ENCODE measurements around the gene C1orf167. TPM values are rescaled to one million over a fixed set of nuclear protein-coding genes. Genes with fewer than 3 reads are reported as not detected.

Gene C1orf167
- total and polyA plus RNA-seq, 2 of the 13 experiments (the other 11 are each of a cell fraction or from before 2014, with no cell fraction given): not detected

GRCh38 chr1:11817192-11817591 lies 55.2 kb downstream of the C1orf167 start:
- Histone ChIP-seq H3K9me3 (ENCODE audit: low read length) (no peaks in the 10 kb centered on the region), H4K20me1 (ENCODE audit: insufficient read depth, low read length) (peaks cover 13% of the 10 kb centered on the region; the same call in 1 of the 2 replicates), H3K4me3 (replicated peaks in 1 of 3; ENCODE audit: insufficient read depth in 1 of 3, low read depth in 2 of 3, low read length in 3 of 3) (no peak overlapping the region), H3K4me2 (ENCODE audit: low read depth, low read length) (no peak overlapping the region), H2AFZ (ENCODE audit: low read length) (no peak overlapping the region), H3K79me2 (ENCODE audit: insufficient read depth, low read length) (peaks cover 25% of the 10 kb centered on the region), H3K4me1 (ENCODE audit: insufficient read depth, low read length) (peaks cover 8% of the 10 kb centered on the region), H3K27ac (ENCODE audit: extremely low read length, insufficient read depth, low read length) (no peak overlapping the region), H3K9ac (ENCODE audit: insufficient read depth, low read depth, low read length) (no peak overlapping the region), H3K36me3 (replicated peaks in 1 of 2; ENCODE audit: control insufficient read depth in 1 of 2, insufficient read depth in 2 of 2, low read length in 2 of 2) (peaks cover 24 to 70% of the 10 kb centered on the region in 2 experiments), H3K27me3 (ENCODE audit: control insufficient read depth in 1 of 2, insufficient read depth in 2 of 2, low read length in 2 of 2) (no peaks in the 10 kb centered on the region)
- DNase-seq (ENCODE audit: low spot score): no peak
- no peak for FAIRE-seq
- POLR2A ChIA-PET: no interaction called here
- ATAC-seq: no peak
- CTCF ChIA-PET (ENCODE audit: low intra/inter-chr PET ratio, low total read pairs): no interaction called here
- no TSS peak for BruUV-seq (replicated peaks)
- TF ChIP-seq MAFK (conservative IDR thresholded peaks at IDR 0.05 in 1 of 2, IDR thresholded peaks at IDR 0.05 in 1 of 2; ENCODE audit: low read length in 2 of 2) (peak in 1 of 2 experiments; percentile 51; a peak in 3 of 4 replicates), ATM (IDR thresholded peaks at IDR 0.05; ENCODE audit: borderline replicate concordance) (no peak), MAFF (IDR thresholded peaks at IDR 0.05; ENCODE audit: low read depth, low read length) (peak; percentile 37; the same call in 1 of the 2 replicates)
- intact Hi-C loops (cut with micrococcal nuclease; ENCODE audit: unreplicated experiment) (no loop called here), in situ Hi-C loops (cut with HindIII; ENCODE audit: extremely low pct_ligation_motif_present, low pct_unique_long_range_greater_than_20kb) (no loop called here)
- 98% methylated on average over 12 of the region's 12 CpGs for WGBS (ENCODE audit: low lambda C conversion rate)

DNA sequence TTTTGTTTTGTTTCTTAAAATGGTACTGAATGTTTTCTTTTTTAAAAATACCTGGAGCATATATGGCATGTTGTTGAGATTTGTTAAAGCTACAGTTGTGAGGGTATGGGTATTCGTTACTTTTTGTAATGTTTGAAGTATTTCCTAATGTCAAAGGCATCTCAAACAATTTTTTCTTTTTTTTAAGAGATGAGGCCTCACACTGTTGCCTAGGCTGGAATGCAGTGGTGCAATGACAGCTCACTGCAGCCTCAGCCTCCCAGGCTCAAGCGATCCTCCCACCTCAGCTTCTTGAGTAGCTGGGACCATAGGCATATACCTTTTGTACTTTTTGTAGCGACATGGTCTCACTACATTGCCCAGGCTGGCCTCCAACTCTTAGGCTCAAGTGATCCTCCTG lies 60.1 kb downstream of the C1orf167 start:
- H4K20me1 ChIP-seq (ENCODE audit: insufficient read depth, low read length): no peaks in the 10 kb centered on the region
- no peaks in the 10 kb centered on the region for H3K4me1 ChIP-seq (ENCODE audit: insufficient read depth, low read length)
- no TSS peak for BruUV-seq (replicated peaks)
- H2AFZ ChIP-seq (ENCODE audit: low read length): no peak overlapping the region
- POLR2A ChIA-PET: interaction anchor here (1.5 kb wide), 1 partner anchor 16 kb away, joined by 3 read pairs; the partner anchor contains the start of genes CLCN6 and MTHFR
- over 99% methylated on average over 3 of the region's 3 CpGs for WGBS (ENCODE audit: low lambda C conversion rate)
- FAIRE-seq (no peak), ATAC-seq (no peak), DNase-seq (ENCODE audit: low spot score) (no peak)
- H3K9me3 ChIP-seq (ENCODE audit: low read length): no peaks in the 10 kb centered on the region
- CTCF ChIA-PET (ENCODE audit: low intra/inter-chr PET ratio, low total read pairs): no interaction called here
- no peak overlapping the region for H3K4me2 ChIP-seq (ENCODE audit: low read depth, low read length)
- TF ChIP-seq ZNF770 (CRISPR knock-in tag; IDR thresholded peaks at IDR 0.05) (peak; percentile 40; the same call in 1 of the 2 replicates), ZNF367 (CRISPR knock-in tag; IDR thresholded peaks at IDR 0.05; ENCODE audit: borderline replicate concordance) (no peak)
- H3K36me3 ChIP-seq (replicated peaks in 1 of 2; ENCODE audit: control insufficient read depth in 1 of 2, insufficient read depth in 2 of 2, low read length in 2 of 2): peaks cover 29 to 85% of the 10 kb centered on the region in 2 experiments
- no peaks in the 10 kb centered on the region for H3K27me3 ChIP-seq (ENCODE audit: control insufficient read depth in 1 of 2, insufficient read depth in 2 of 2, low read length in 2 of 2)
- intact Hi-C loops (cut with micrococcal nuclease; ENCODE audit: unreplicated experiment) (no loop called here), in situ Hi-C loops (cut with HindIII; ENCODE audit: extremely low pct_ligation_motif_present, low pct_unique_long_range_greater_than_20kb) (no loop called here)
- no peak overlapping the region for H3K4me3 ChIP-seq (replicated peaks in 1 of 3; ENCODE audit: insufficient read depth in 1 of 3, low read depth in 2 of 3, low read length in 3 of 3)
- no peaks in the 10 kb centered on the region for H3K79me2 ChIP-seq (ENCODE audit: insufficient read depth, low read length)
- H3K9ac ChIP-seq (ENCODE audit: insufficient read depth, low read depth, low read length): no peak overlapping the region
- H3K27ac ChIP-seq (ENCODE audit: extremely low read length, insufficient read depth, low read length): no peak overlapping the region

All from HepG2 (cell line).